ENCODE measurements around the gene CLOCK. TPM values are rescaled to one million over a fixed set of nuclear protein-coding genes. Genes with fewer than 3 reads are reported as not detected.

Gene CLOCK
- total and polyA plus RNA-seq, 9 of the 15 experiments (the other 6 are each of a cell fraction or from before 2014, with no cell fraction given), result 3.7 to 14.4 (median 9.4) TPM

DNA sequence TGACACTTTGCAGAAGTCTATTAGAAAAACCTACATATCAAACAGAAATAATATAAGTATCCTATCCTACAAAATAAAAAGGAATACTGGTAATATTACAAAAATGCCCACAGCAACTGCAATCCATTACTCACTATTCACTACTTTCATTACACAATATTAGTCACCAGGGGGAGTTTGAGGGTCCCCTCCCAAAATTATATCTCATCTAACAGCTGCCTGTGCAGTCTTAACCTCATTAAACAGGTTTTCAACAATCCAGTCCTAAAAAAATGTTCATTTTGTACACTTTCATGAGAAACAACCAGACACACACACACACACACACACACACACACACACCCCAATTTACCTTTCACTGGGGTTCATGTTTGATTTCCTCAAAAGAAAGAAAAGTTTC is 2.9 kb downstream of the CLOCK start (continued):
- TF ChIP-seq SETDB1 (IDR thresholded peaks at IDR 0.05; ENCODE audit: low read length), result no peak
- TF ChIP-seq MTA2 (IDR thresholded peaks at IDR 0.05; ENCODE audit: low read depth), result no peak
- no peak for TF ChIP-seq PHF20 (IDR thresholded peaks at IDR 0.05; ENCODE audit: partially characterized antibody)
- no peak for TF ChIP-seq TOE1 (IDR thresholded peaks at IDR 0.05; ENCODE audit: borderline replicate concordance)
- TF ChIP-seq TOE1 (CRISPR knock-in tag; IDR thresholded peaks at IDR 0.05; ENCODE audit: borderline replicate concordance, low read depth), result no peak
- TF ChIP-seq, protein P1, sequence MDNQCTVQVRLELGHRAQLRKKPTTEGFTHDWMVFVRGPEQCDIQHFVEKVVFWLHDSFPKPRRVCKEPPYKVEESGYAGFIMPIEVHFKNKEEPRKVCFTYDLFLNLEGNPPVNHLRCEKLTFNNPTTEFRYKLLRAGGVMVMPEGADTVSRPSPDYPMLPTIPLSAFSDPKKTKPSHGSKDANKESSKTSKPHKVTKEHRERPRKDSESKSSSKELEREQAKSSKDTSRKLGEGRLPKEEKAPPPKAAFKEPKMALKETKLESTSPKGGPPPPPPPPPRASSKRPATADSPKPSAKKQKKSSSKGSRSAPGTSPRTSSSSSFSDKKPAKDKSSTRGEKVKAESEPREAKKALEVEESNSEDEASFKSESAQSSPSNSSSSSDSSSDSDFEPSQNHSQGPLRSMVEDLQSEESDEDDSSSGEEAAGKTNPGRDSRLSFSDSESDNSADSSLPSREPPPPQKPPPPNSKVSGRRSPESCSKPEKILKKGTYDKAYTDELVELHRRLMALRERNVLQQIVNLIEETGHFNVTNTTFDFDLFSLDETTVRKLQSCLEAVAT (IDR thresholded peaks at IDR 0.05), result no peak
- no peak for TF ChIP-seq FOS (IDR thresholded peaks at IDR 0.05; ENCODE audit: extremely low read depth, insufficient read length)
- 0 out of 2 replicates have a peak, but pooled peaks have one; percentile 8 for TF ChIP-seq KLF16 (IDR thresholded peaks at IDR 0.05)

- ChIA-PET POLR2A (interaction anchor here (1.3 kb wide), 1 partner anchor 8 kb away, joined by 4 read pairs; no protein-coding TSS in a partner anchor), CTCF (ENCODE audit: low intra/inter-chr PET ratio) (no interaction called here)
- H3K27ac ChIP-seq (ENCODE audit: extremely low read depth, low read depth, low read length), result peak overlapping the region; percentile 33; the same call in 1 of the 3 replicates
- 0 out of 4 replicates have a peak overlapping the region, but pooled peaks have one; percentile 21 to 38 for H3K9ac ChIP-seq (ENCODE audit: insufficient read depth in 1 of 2, low read depth in 2 of 2, low read length in 2 of 2)
- peaks cover 0 to 20% of the 10 kb centered on the region in 2 experiments; a peak in 3 of 5 replicates for H3K4me1 ChIP-seq (replicated peaks in 1 of 2; ENCODE audit: control insufficient read depth in 2 of 2, insufficient read depth in 2 of 2, low read length in 2 of 2)
- no peak for ATAC-seq
- intact Hi-C loops (cut with micrococcal nuclease), result loop anchor here (10.0 kb wide), 1 partner anchor 355 kb away; no protein-coding TSS in a partner anchor
- WGBS (ENCODE audit: insufficient coverage, low coverage, missing lambda C conversion rate), result 94% methylated on average over 3 of the region's 3 CpGs
- peaks cover 92% of the 10 kb centered on the region for H3K79me2 ChIP-seq (ENCODE audit: control insufficient read depth, insufficient read depth, low read length)
- no peak overlapping the region for H2AFZ ChIP-seq (ENCODE audit: low read depth, low read length)
- no peaks in the 10 kb centered on the region for H3K27me3 ChIP-seq (ENCODE audit: control insufficient read depth in 2 of 2, insufficient read depth in 2 of 2, low read length in 2 of 2)
- in situ Hi-C loops (cut with MboI), result loop anchor here (10.0 kb wide), 1 partner anchor 195 kb away; the partner anchor contains the start of gene SRD5A3
- no peak overlapping the region for H3K4me3 ChIP-seq
- H3K4me2 ChIP-seq (ENCODE audit: insufficient read depth, low read length), result no peak overlapping the region
- H3K9me3 ChIP-seq (replicated peaks; ENCODE audit: control insufficient read depth, insufficient read depth, low read depth, low read length), result 0 out of 2 replicates have a peak, but pooled peaks cover 2% of the 10 kb centered on the region
- H4K20me1 ChIP-seq (replicated peaks; ENCODE audit: control insufficient read depth, insufficient read depth, low read length), result no peaks in the 10 kb centered on the region
- no peak for FAIRE-seq
- TF ChIP-seq HNRNPK (IDR thresholded peaks at IDR 0.05; ENCODE audit: low read depth, low read length, poor library complexity, severe bottlenecking) (peak; percentile 51), BHLHE40 (IDR thresholded peaks at IDR 0.05; ENCODE audit: low read length) (no peak), SREBF1 (IDR thresholded peaks at IDR 0.05; ENCODE audit: borderline replicate concordance, low read depth, low read length) (no peak), ELF2 (CRISPR knock-in tag; IDR thresholded peaks at IDR 0.05) (no peak)
- peaks cover 5% of the 10 kb centered on the region; the same call in 1 of the 3 replicates for H3K36me3 ChIP-seq (ENCODE audit: control insufficient read depth, insufficient read depth, low read length)
- H3K9me1 ChIP-seq (ENCODE audit: control insufficient read depth, insufficient read depth, low read length), result no peaks in the 10 kb centered on the region
- BruUV-seq (replicated peaks), result no TSS peak
- DNase-seq (ENCODE audit: extremely low read depth in 1 of 4, low spot score in 3 of 4), result no peak
Measured at GRCh38 chr4:55540271-55540670, 6.4 kb downstream of the CLOCK start.

Measured in K562 (cell line).